Keratinocyte (primary cell): ENCODE measurements around the gene RAB4A.

Source experiments
- CTCF ChIP-seq, 3 experiments: IDR thresholded peaks in 1 of 3; conservative IDR thresholded peaks in 1 of 3; optimal IDR thresholded peaks in 1 of 3; 2 replicates in 2 of 3; 3 replicates in 1 of 3; pipeline versions ENCODE3 to v1.5.1; 2011; ENCODE audit warnings: low read length in 3 of 3, mild to moderate bottlenecking in 3 of 3, moderate library complexity in 2 of 3, control low read depth in 1 of 3, inconsistent platforms in 1 of 3; ENCODE audit not compliant: insufficient read depth in 2 of 3; ENCODE audit errors: extremely low read depth in 1 of 3
- EZH2 ChIP-seq: IDR thresholded peaks from one replicate; pipeline ENCODE4 v1.6.1; 2012; ENCODE audit warnings: inconsistent platforms, mild to moderate bottlenecking, low read length, moderate library complexity

- TF ChIP-seq CTCF (optimal IDR thresholded peaks at IDR 0.05 in 1 of 3, IDR thresholded peaks at IDR 0.05 in 1 of 3, conservative IDR thresholded peaks at IDR 0.05 in 1 of 3; ENCODE audit: extremely low read depth in 1 of 3, insufficient read depth in 2 of 3, low read length in 3 of 3) (no peak), EZH2 (no peak)
Observed at GRCh38 chr1:229228522-229228921, 42.4 kb upstream of the RAB4A start.
